ENCODE measurements around the gene NXPH1. TPM values are rescaled to one million over a fixed set of nuclear protein-coding genes. Genes with fewer than 3 reads are reported as not detected.
A peak's percentile ranks its signal among the peaks of the same experiment; 100 is the strongest.

NXPH1 gene
- total and polyA plus RNA-seq, 2 experiments from 2014 or later, result 0.45 to 3.0 TPM

GRCh38 chr7:8443576-8444467 is 10.4 kb downstream of the NXPH1 start:
- Histone ChIP-seq H3K4me2 (peak overlapping the region; percentile 99), H3K36me3 (ENCODE audit: insufficient read depth) (no peaks in the 10 kb centered on the region), H2AFZ (peak overlapping the region; percentile 40), H3K27me3 (ENCODE audit: insufficient read depth) (peaks cover 63% of the 10 kb centered on the region), H3F3A (replicated peaks; ENCODE audit: low read depth) (peaks cover 14% of the 10 kb centered on the region), H4K20me1 (replicated peaks; ENCODE audit: insufficient read depth) (no peaks in the 10 kb centered on the region; the same call in 1 of the 2 replicates), H3K4me1 (ENCODE audit: insufficient read depth) (peaks cover 24% of the 10 kb centered on the region), H3K27ac (ENCODE audit: low read depth) (no peak overlapping the region), H3K79me2 (replicated peaks; ENCODE audit: insufficient read depth) (no peaks in the 10 kb centered on the region), H3K4me3 (peak overlapping the region; percentile 81), H3K9me2 (ENCODE audit: insufficient read depth) (no peaks in the 10 kb centered on the region)
- Mint-ChIP-seq H3K36me3 (ENCODE audit: low read depth) (no peaks in the 10 kb centered on the region), H3K9me3 (no peaks in the 10 kb centered on the region), H3K27ac (no peak overlapping the region), H3K4me3 (peak overlapping the region; percentile 95), H3K27me3 (ENCODE audit: insufficient read depth, low read depth, poor library complexity) (peaks cover 58% of the 10 kb centered on the region), H3K4me1 (peaks cover 26% of the 10 kb centered on the region)
- DNase-seq (ENCODE audit: low spot score) (peak; percentile 91), ATAC-seq (peak; percentile 55)
- TF ChIP-seq EZH2 (IDR thresholded peaks at IDR 0.05; ENCODE audit: low read depth, unreplicated experiment), result peak; percentile 55
- TF ChIP-seq POLR2AphosphoS5 (IDR thresholded peaks at IDR 0.05; ENCODE audit: low read depth), result no peak
- TF ChIP-seq CTCF (conservative IDR thresholded peaks at IDR 0.05; ENCODE audit: low read depth in 2 of 2), result peak; percentile 52 to 62

GRCh38 chr7:8444468-8444769 is 11.0 kb downstream of the NXPH1 start:
- ATAC-seq, result no peak
- Mint-ChIP-seq H3K9me3 (no peaks in the 10 kb centered on the region), H3K36me3 (ENCODE audit: low read depth) (no peaks in the 10 kb centered on the region), H3K4me3 (peak overlapping the region; percentile 95), H3K4me1 (peaks cover 26% of the 10 kb centered on the region), H3K27me3 (ENCODE audit: insufficient read depth, low read depth, poor library complexity) (peaks cover 53% of the 10 kb centered on the region), H3K27ac (no peak overlapping the region)
- DNase-seq (ENCODE audit: low spot score), result no peak
- H3K4me2 ChIP-seq, result peak overlapping the region; percentile 99
- TF ChIP-seq REST (IDR thresholded peaks at IDR 0.05; ENCODE audit: unreplicated experiment), result no peak
- H4K20me1 ChIP-seq (replicated peaks; ENCODE audit: insufficient read depth), result no peaks in the 10 kb centered on the region; the same call in 1 of the 2 replicates
- peak overlapping the region; percentile 81 for H3K4me3 ChIP-seq
- peaks cover 14% of the 10 kb centered on the region for H3F3A ChIP-seq (replicated peaks; ENCODE audit: low read depth)
- peak overlapping the region; percentile 40; the same call in 1 of the 2 replicates for H2AFZ ChIP-seq
- H3K4me1 ChIP-seq (ENCODE audit: insufficient read depth), result peaks cover 21% of the 10 kb centered on the region
- no peak overlapping the region for H3K27ac ChIP-seq (ENCODE audit: low read depth)
- no peaks in the 10 kb centered on the region for H3K9me2 ChIP-seq (ENCODE audit: insufficient read depth)
- peaks cover 57% of the 10 kb centered on the region for H3K27me3 ChIP-seq (ENCODE audit: insufficient read depth)
- no peaks in the 10 kb centered on the region for H3K36me3 ChIP-seq (ENCODE audit: insufficient read depth)
- no peaks in the 10 kb centered on the region for H3K79me2 ChIP-seq (replicated peaks; ENCODE audit: insufficient read depth)
